H1 (cell line): ENCODE measurements around the gene C5AR2. TPM values are rescaled to one million over a fixed set of nuclear protein-coding genes. Genes with fewer than 3 reads are reported as not detected.

Experiments
- polyA plus RNA-seq, 7 experiments: library from polyadenylated mRNA; depleted of rRNA in 3 of 7; stranded (reverse) in 5 of 7; unstranded in 2 of 7; fragments of >200 nt in 5 of 7; fragments of 200-250 nt in 2 of 7; gene quantifications; 1 replicate in 5 of 7; 2 replicates in 1 of 7; 4 replicates in 1 of 7; pipeline versions ENCODE4 v1.2.1 to v1.2.3, GENCODE V29; 2011 to 2013; ENCODE audit warnings: missing spikeins in 2 of 7, mixed read lengths in 2 of 7
- total RNA-seq: library from RNA; stranded (reverse); fragmentation: NEBNext Ultra II Directional; extraction: Animal tissue kit (Norgen Biotek cat#: 25700); gene quantifications from 2 replicates; pipeline ENCODE4 v1.2.1, GENCODE V29; 2021
- TF ChIP-seq, protein P1 (sequence below): fragments of 300-600 bp; sonication (generic); IDR thresholded peaks from 2 replicates; pipeline ENCODE4 v1.7.1; 2012; ENCODE audit warnings: low read length, moderate library complexity, mild to moderate bottlenecking, inconsistent platforms; ENCODE audit not compliant: insufficient replicate concordance

The C5AR2 gene
- total and polyA plus RNA-seq, 2 of the 8 experiments (the other 6 are each of a cell fraction or from before 2014, with no cell fraction given) = 0.08 to 0.15 TPM

GRCh38 chr19:47330466-47330869, 1.5 kb upstream of the C5AR2 start (continued):
- TF ChIP-seq, protein P1, sequence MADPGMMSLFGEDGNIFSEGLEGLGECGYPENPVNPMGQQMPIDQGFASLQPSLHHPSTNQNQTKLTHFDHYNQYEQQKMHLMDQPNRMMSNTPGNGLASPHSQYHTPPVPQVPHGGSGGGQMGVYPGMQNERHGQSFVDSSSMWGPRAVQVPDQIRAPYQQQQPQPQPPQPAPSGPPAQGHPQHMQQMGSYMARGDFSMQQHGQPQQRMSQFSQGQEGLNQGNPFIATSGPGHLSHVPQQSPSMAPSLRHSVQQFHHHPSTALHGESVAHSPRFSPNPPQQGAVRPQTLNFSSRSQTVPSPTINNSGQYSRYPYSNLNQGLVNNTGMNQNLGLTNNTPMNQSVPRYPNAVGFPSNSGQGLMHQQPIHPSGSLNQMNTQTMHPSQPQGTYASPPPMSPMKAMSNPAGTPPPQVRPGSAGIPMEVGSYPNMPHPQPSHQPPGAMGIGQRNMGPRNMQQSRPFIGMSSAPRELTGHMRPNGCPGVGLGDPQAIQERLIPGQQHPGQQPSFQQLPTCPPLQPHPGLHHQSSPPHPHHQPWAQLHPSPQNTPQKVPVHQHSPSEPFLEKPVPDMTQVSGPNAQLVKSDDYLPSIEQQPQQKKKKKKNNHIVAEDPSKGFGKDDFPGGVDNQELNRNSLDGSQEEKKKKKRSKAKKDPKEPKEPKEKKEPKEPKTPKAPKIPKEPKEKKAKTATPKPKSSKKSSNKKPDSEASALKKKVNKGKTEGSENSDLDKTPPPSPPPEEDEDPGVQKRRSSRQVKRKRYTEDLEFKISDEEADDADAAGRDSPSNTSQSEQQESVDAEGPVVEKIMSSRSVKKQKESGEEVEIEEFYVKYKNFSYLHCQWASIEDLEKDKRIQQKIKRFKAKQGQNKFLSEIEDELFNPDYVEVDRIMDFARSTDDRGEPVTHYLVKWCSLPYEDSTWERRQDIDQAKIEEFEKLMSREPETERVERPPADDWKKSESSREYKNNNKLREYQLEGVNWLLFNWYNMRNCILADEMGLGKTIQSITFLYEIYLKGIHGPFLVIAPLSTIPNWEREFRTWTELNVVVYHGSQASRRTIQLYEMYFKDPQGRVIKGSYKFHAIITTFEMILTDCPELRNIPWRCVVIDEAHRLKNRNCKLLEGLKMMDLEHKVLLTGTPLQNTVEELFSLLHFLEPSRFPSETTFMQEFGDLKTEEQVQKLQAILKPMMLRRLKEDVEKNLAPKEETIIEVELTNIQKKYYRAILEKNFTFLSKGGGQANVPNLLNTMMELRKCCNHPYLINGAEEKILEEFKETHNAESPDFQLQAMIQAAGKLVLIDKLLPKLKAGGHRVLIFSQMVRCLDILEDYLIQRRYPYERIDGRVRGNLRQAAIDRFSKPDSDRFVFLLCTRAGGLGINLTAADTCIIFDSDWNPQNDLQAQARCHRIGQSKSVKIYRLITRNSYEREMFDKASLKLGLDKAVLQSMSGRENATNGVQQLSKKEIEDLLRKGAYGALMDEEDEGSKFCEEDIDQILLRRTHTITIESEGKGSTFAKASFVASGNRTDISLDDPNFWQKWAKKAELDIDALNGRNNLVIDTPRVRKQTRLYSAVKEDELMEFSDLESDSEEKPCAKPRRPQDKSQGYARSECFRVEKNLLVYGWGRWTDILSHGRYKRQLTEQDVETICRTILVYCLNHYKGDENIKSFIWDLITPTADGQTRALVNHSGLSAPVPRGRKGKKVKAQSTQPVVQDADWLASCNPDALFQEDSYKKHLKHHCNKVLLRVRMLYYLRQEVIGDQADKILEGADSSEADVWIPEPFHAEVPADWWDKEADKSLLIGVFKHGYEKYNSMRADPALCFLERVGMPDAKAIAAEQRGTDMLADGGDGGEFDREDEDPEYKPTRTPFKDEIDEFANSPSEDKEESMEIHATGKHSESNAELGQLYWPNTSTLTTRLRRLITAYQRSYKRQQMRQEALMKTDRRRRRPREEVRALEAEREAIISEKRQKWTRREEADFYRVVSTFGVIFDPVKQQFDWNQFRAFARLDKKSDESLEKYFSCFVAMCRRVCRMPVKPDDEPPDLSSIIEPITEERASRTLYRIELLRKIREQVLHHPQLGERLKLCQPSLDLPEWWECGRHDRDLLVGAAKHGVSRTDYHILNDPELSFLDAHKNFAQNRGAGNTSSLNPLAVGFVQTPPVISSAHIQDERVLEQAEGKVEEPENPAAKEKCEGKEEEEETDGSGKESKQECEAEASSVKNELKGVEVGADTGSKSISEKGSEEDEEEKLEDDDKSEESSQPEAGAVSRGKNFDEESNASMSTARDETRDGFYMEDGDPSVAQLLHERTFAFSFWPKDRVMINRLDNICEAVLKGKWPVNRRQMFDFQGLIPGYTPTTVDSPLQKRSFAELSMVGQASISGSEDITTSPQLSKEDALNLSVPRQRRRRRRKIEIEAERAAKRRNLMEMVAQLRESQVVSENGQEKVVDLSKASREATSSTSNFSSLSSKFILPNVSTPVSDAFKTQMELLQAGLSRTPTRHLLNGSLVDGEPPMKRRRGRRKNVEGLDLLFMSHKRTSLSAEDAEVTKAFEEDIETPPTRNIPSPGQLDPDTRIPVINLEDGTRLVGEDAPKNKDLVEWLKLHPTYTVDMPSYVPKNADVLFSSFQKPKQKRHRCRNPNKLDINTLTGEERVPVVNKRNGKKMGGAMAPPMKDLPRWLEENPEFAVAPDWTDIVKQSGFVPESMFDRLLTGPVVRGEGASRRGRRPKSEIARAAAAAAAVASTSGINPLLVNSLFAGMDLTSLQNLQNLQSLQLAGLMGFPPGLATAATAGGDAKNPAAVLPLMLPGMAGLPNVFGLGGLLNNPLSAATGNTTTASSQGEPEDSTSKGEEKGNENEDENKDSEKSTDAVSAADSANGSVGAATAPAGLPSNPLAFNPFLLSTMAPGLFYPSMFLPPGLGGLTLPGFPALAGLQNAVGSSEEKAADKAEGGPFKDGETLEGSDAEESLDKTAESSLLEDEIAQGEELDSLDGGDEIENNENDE = no peak
